A549 (cell line): ENCODE data around the gene FANCI.

ENCODE experiments used
- JUNB ChIP-seq: fragments of >200 bp; sonication (Bioruptor Twin); formaldehyde crosslinking; IDR thresholded peaks from 2 replicates; pipeline ENCODE4 v1.6.1; 2016
- MAFK ChIP-seq: fragments of 450-650 bp; IDR thresholded peaks from 2 replicates; pipeline ENCODE4 v1.6.1; 2014; ENCODE audit not compliant: partially characterized antibody

GRCh38 chr15:89332446-89332845 lies 88.7 kb downstream of the FANCI start:
- no peak for TF ChIP-seq MAFK
- no peak for TF ChIP-seq JUNB
